GM12874 (cell line): ENCODE results near the gene TEX264.

Experiments used
- CTCF ChIP-seq: IDR thresholded peaks from 2 replicates; pipeline ENCODE4 v1.5.1; 2011; ENCODE audit warnings: low read depth, mild to moderate bottlenecking, control low read depth, low read length, moderate library complexity; ENCODE audit not compliant: insufficient read depth

The TEX264 gene

GRCh38 chr3:51712963-51713362 is 41.9 kb downstream of the TEX264 start:
- TF ChIP-seq CTCF, result no peak

GRCh38 chr3:51715231-51715976 is 44.4 kb downstream of the TEX264 start:
- TF ChIP-seq CTCF, result no peak

- TF ChIP-seq CTCF, result no peak
Observed at GRCh38 chr3:51715977-51716294, 44.9 kb downstream of the TEX264 start.

GRCh38 chr3:51716805-51717204 is 45.8 kb downstream of the TEX264 start:
- no peak for TF ChIP-seq CTCF

- no peak for TF ChIP-seq CTCF
Observed at GRCh38 chr3:51717446-51717845, 46.4 kb downstream of the TEX264 start.

GRCh38 chr3:51717947-51718346 is 46.9 kb downstream of the TEX264 start:
- no peak for TF ChIP-seq CTCF

GRCh38 chr3:51718547-51719409 is 47.7 kb downstream of the TEX264 start:
- peak; percentile 97 for TF ChIP-seq CTCF
